Endothelial cell of umbilical vein (primary cell): Measurements from ENCODE around the gene RNF145. TPM values are rescaled to one million over a fixed set of nuclear protein-coding genes. Genes with fewer than 3 reads are reported as not detected.

Experiments
- BruUV-seq: library from RNA; stranded (reverse); fragments of 400-500 nt; replicated peaks from 2 replicates; lab custom pipeline; 2021; lab: Mats Ljungman, UMichigan
- CTCF ChIA-PET: fragments of 300-600, 350-600 bp; sonication (Branson Sonifier 250); formaldehyde crosslinking; loops from one replicate; lab custom pipeline; 2021; ENCODE audit warnings: antibody characterized with exemption, inconsistent platforms; lab: Charles Lee
- POLR2A ChIA-PET: fragments of 300-600, 350-600 bp; sonication (Branson Sonifier 250); formaldehyde crosslinking; loops from one replicate; lab custom pipeline; 2021; ENCODE audit warnings: antibody characterized with exemption, inconsistent platforms; lab: Charles Lee
- DNase-seq: peaks from one replicate; pipeline ENCODE4 v3.0.0-alpha.2; 2011; ENCODE audit warnings: low read depth, low spot score
- FAIRE-seq: peaks from 2 replicates; lab custom pipeline; 2011; peaks lifted over from hg19 to GRCh38; lab: Jason Lieb, UNC
- H2AFZ ChIP-seq: 2 replicates; pipeline ENCODE4 v1.6.0; 2012; ENCODE audit warnings: low read depth, low read length, control low read depth, inconsistent platforms
- H3K27ac ChIP-seq: 2 replicates; pipeline ENCODE4 v1.5.1; 2011; ENCODE audit warnings: low read depth, mild to moderate bottlenecking, control low read depth, low read length, moderate library complexity; ENCODE audit not compliant: insufficient read depth
- H3K27me3 ChIP-seq, 2 experiments: 2 replicates each; pipeline versions ENCODE4 v1.6.0 to v1.6.1; 2011; ENCODE audit warnings: low read length in 2 of 2, mixed read lengths in 1 of 2; ENCODE audit not compliant: control insufficient read depth in 2 of 2, insufficient read depth in 2 of 2
- H3K36me3 ChIP-seq, 2 experiments: 2 replicates in 1 of 2; 3 replicates in 1 of 2; pipeline ENCODE4 v1.5.1; 2011; ENCODE audit warnings: low read length in 2 of 2, mild to moderate bottlenecking in 1 of 2, moderate library complexity in 1 of 2; ENCODE audit not compliant: control insufficient read depth in 2 of 2, insufficient read depth in 2 of 2; ENCODE audit errors: extremely low read depth in 1 of 2
- H3K4me1 ChIP-seq: 3 replicates; pipeline ENCODE4 v1.5.1; 2011; ENCODE audit warnings: mild to moderate bottlenecking, low read length; ENCODE audit not compliant: control insufficient read depth, insufficient read depth; ENCODE audit errors: extremely low read depth
- H3K4me2 ChIP-seq: 2 replicates; pipeline ENCODE4 v1.6.1; 2011; ENCODE audit warnings: low read length, control low read depth, mixed read lengths; ENCODE audit not compliant: insufficient read depth
- H3K4me3 ChIP-seq, 3 experiments: fragments of 200-600 bp in 1 of 3; sonication (generic), shearing (Covaris generic) in 1 of 3; replicated peaks in 1 of 3; 2 replicates each; pipeline ENCODE4 v1.5.1; 2011 to 2016; ENCODE audit warnings: control low read depth in 3 of 3, low read length in 3 of 3, mild to moderate bottlenecking in 2 of 3, inconsistent platforms in 1 of 3, low read depth in 1 of 3, moderate library complexity in 1 of 3; ENCODE audit not compliant: insufficient read depth in 1 of 3
- H3K79me2 ChIP-seq: 2 replicates; pipeline ENCODE4 v1.6.0; 2012; ENCODE audit warnings: low read length, inconsistent platforms; ENCODE audit not compliant: control insufficient read depth, insufficient read depth
- H3K9ac ChIP-seq: replicated peaks from 2 replicates; pipeline ENCODE3; 2011; ENCODE audit warnings: low read length, control low read depth; ENCODE audit not compliant: insufficient read depth; ENCODE audit errors: extremely low read depth
- H3K9me1 ChIP-seq: replicated peaks from 3 replicates; pipeline ENCODE4 v1.6.0; 2011; ENCODE audit warnings: mild to moderate bottlenecking, low read length; ENCODE audit not compliant: control insufficient read depth, insufficient read depth; ENCODE audit errors: extremely low read depth
- H3K9me3 ChIP-seq: replicated peaks from 2 replicates; pipeline ENCODE4 v1.5.1; 2012; ENCODE audit warnings: low read length, inconsistent platforms; ENCODE audit not compliant: control insufficient read depth, insufficient read depth
- H4K20me1 ChIP-seq: replicated peaks from 2 replicates; pipeline ENCODE3; 2011; ENCODE audit warnings: mild to moderate bottlenecking, low read length; ENCODE audit not compliant: control insufficient read depth, insufficient read depth; ENCODE audit errors: extremely low read depth
- EZH2 ChIP-seq: IDR thresholded peaks from 2 replicates; pipeline ENCODE4 v1.6.1; 2012; ENCODE audit warnings: borderline replicate concordance, low read depth, mild to moderate bottlenecking, moderate library complexity, low read length, inconsistent platforms; ENCODE audit not compliant: severe bottlenecking
- FOS ChIP-seq: IDR thresholded peaks from 2 replicates; pipeline ENCODE4 v1.6.1; 2011; ENCODE audit warnings: mild to moderate bottlenecking, low read length, moderate library complexity, borderline replicate concordance; ENCODE audit not compliant: insufficient read depth
- GATA2 ChIP-seq: IDR thresholded peaks from 2 replicates; pipeline ENCODE4 v1.7.0; 2011; ENCODE audit warnings: low read depth, mild to moderate bottlenecking, moderate library complexity, mixed read lengths, low read length; ENCODE audit not compliant: insufficient read length, insufficient read depth
- JUN ChIP-seq: IDR thresholded peaks from 2 replicates; pipeline ENCODE4 v1.6.1; 2011; ENCODE audit warnings: borderline replicate concordance, low read depth; ENCODE audit not compliant: insufficient read length, insufficient read depth
- MYC ChIP-seq: IDR thresholded peaks from one replicate; pipeline ENCODE4 v1.6.1; 2011; ENCODE audit warnings: mild to moderate bottlenecking, low read depth, low read length
- POLR2A ChIP-seq: IDR thresholded peaks from 2 replicates; pipeline ENCODE4 v1.6.1; 2012; ENCODE audit warnings: low read depth, mild to moderate bottlenecking, control low read depth, low read length
- POLR2AphosphoS5 ChIP-seq: IDR thresholded peaks from 2 replicates; pipeline ENCODE4 v1.6.1; 2012; ENCODE audit warnings: low read depth, mild to moderate bottlenecking, control low read depth, low read length, moderate library complexity; ENCODE audit not compliant: insufficient read depth
- dilution Hi-C: fragments of 300-500 bp; cut with MboI; formaldehyde crosslinking; loops from one replicate; pipeline ENCODE4 v1.15.0; 2019; ENCODE audit warnings: low sequenced_read_pairs; ENCODE audit not compliant: extremely low pct_ligation_motif_present
- intact Hi-C: fragments of 100-400 bp; cut with micrococcal nuclease; formaldehyde crosslinking; loops from one replicate; pipeline ENCODE4 v1.10.0; 2022
- polyA plus RNA-seq, 4 experiments: library from polyadenylated mRNA; depleted of rRNA in 3 of 4; stranded (reverse) in 3 of 4; unstranded in 1 of 4; fragments of >200 nt; gene quantifications; 2 replicates each; pipeline versions ENCODE4 v1.2.1 to v1.2.3, GENCODE V29; 2011 to 2012; ENCODE audit warnings: missing spikeins in 1 of 4
- total RNA-seq: library from RNA; stranded (reverse); gene quantifications from 2 replicates; pipeline ENCODE4 v1.2.3, GENCODE V29; 2021
- TF ChIP-seq, protein P1 (sequence below), 2 donors: IDR thresholded peaks; 1 replicate in 1 of 2; 2 replicates in 1 of 2; pipeline ENCODE4 v1.5.1; 2011; ENCODE audit warnings: low read length in 2 of 2, mild to moderate bottlenecking in 2 of 2, moderate library complexity in 2 of 2, control low read depth in 1 of 2, inconsistent platforms in 1 of 2, low read depth in 1 of 2; ENCODE audit not compliant: insufficient read depth in 1 of 2; ENCODE audit errors: extremely low read depth in 1 of 2
- TF ChIP-seq, protein P2 (sequence below): IDR thresholded peaks from 2 replicates; pipeline ENCODE4 v1.6.1; 2011; ENCODE audit not compliant: insufficient read depth, insufficient read length

RNF145 gene
- total and polyA plus RNA-seq, 2 donors (not counting 3 experiments of a cell fraction or from before 2014, with no cell fraction given) = 39.4 to 62.3 TPM

DNA sequence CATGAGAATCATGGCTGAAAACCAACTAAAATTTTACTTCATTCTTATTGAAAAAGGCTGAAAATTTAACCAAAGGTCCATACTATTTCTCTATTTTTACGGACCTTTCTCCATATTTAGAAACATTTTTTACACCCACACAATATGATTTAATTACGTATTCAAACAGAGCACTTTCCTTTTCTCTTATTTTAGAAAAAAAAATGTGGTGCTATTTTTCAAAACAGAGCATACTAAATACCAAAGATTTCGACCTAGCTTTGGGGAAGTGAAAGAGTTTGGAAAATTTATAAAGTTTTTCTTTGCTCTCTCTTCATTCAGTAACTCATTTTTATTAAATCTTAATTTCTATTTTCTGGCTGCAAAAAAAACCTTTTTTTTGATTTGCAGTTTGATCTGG, 38.1 kb downstream of the RNF145 start:
- CTCF ChIA-PET = interaction anchor here (1.5 kb wide), 1 partner anchor 8 kb away, joined by 4 read pairs; no protein-coding TSS in a partner anchor
- FAIRE-seq = no peak

More for the DNA sequence above, 38.1 kb downstream of the RNF145 start:
- no peak overlapping the region for H3K9ac ChIP-seq
- H3K9me3 ChIP-seq = no peaks in the 10 kb centered on the region
- no TSS peak for BruUV-seq
- H3K4me2 ChIP-seq = no peak overlapping the region
- POLR2A ChIA-PET = no interaction called here
- intact Hi-C loops = loop anchor here (10.0 kb wide), 1 partner anchor 834 kb away; the partner anchor contains the start of gene TTC1
- H4K20me1 ChIP-seq = no peaks in the 10 kb centered on the region
- H3K36me3 ChIP-seq = no peaks in the 10 kb centered on the region
- no peak for TF ChIP-seq FOS
- TF ChIP-seq POLR2A = no peak
- TF ChIP-seq JUN = no peak
- no peak for TF ChIP-seq MYC
- TF ChIP-seq GATA2 = no peak
- no peak for TF ChIP-seq EZH2
- TF ChIP-seq, protein P1, sequence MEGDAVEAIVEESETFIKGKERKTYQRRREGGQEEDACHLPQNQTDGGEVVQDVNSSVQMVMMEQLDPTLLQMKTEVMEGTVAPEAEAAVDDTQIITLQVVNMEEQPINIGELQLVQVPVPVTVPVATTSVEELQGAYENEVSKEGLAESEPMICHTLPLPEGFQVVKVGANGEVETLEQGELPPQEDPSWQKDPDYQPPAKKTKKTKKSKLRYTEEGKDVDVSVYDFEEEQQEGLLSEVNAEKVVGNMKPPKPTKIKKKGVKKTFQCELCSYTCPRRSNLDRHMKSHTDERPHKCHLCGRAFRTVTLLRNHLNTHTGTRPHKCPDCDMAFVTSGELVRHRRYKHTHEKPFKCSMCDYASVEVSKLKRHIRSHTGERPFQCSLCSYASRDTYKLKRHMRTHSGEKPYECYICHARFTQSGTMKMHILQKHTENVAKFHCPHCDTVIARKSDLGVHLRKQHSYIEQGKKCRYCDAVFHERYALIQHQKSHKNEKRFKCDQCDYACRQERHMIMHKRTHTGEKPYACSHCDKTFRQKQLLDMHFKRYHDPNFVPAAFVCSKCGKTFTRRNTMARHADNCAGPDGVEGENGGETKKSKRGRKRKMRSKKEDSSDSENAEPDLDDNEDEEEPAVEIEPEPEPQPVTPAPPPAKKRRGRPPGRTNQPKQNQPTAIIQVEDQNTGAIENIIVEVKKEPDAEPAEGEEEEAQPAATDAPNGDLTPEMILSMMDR (IDR thresholded peaks at IDR 0.05; ENCODE audit: extremely low read depth in 1 of 2, insufficient read depth in 1 of 2, low read depth in 1 of 2, low read length in 2 of 2) = no peak
- TF ChIP-seq, protein P2, sequence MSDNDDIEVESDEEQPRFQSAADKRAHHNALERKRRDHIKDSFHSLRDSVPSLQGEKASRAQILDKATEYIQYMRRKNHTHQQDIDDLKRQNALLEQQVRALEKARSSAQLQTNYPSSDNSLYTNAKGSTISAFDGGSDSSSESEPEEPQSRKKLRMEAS = no peak
- no peak for TF ChIP-seq POLR2AphosphoS5
- no peaks in the 10 kb centered on the region for H3K27me3 ChIP-seq
- H3K9me1 ChIP-seq = no peaks in the 10 kb centered on the region
- H3K27ac ChIP-seq = no peak overlapping the region
- H2AFZ ChIP-seq = no peak overlapping the region
- dilution Hi-C loops = no loop called here
- H3K4me1 ChIP-seq = peaks cover 2% of the 10 kb centered on the region
- DNase-seq = no peak
- no peak overlapping the region for H3K4me3 ChIP-seq
- H3K79me2 ChIP-seq = no peaks in the 10 kb centered on the region
